Gastrocnemius medialis (tissue), 4 donors: Measurements from ENCODE around the gene RPS6KB2. TPM values are rescaled to one million over a fixed set of nuclear protein-coding genes. Genes with fewer than 3 reads are reported as not detected.

ENCODE experiments used
- ATAC-seq, 2 donors: fragments of 150-250 bp; one replicate each; pipeline ENCODE4 v1.9.1; 2016
- DNase-seq, 2 donors: peaks; one replicate each; pipeline ENCODE4 v3.0.0-alpha.2; 2019
- H3K27ac ChIP-seq, 4 donors: fragments of 200-600 bp; sonication (generic); 1 replicate in 1 of 4; 2 replicates in 3 of 4; pipeline ENCODE4 v1.5.1; 2016 to 2018; ENCODE audit warnings: mild to moderate bottlenecking in 2 of 4, moderate library complexity in 1 of 4
- H3K27me3 ChIP-seq, 3 donors: fragments of 200-600 bp; sonication (generic) in 2 of 3; 1 replicate in 1 of 3; 2 replicates in 2 of 3; pipeline versions ENCODE4 v1.5.1 to v1.6.0; 2016 to 2019; ENCODE audit warnings: mild to moderate bottlenecking in 1 of 3, moderate library complexity in 1 of 3
- H3K36me3 ChIP-seq, 2 donors: fragments of 200-600 bp; sonication (generic) in 1 of 2; one replicate each; pipeline ENCODE4 v1.5.1; 2017 to 2018
- H3K4me1 ChIP-seq, 2 donors: fragments of 200-600 bp; sonication (generic) in 1 of 2; one replicate each; pipeline ENCODE4 v1.5.1; 2016 to 2017; ENCODE audit warnings: mild to moderate bottlenecking in 2 of 2
- H3K4me3 ChIP-seq, 4 donors: fragments of 200-600 bp; sonication (generic) in 3 of 4; 1 replicate in 1 of 4; 2 replicates in 3 of 4; pipeline ENCODE4 v1.5.1; 2016 to 2019; ENCODE audit warnings: mild to moderate bottlenecking in 2 of 4
- H3K9me3 ChIP-seq, 3 donors: fragments of 200-600 bp; sonication (generic) in 2 of 3; 1 replicate in 1 of 3; 2 replicates in 2 of 3; pipeline ENCODE4 v1.5.1; 2016 to 2019
- POLR2A ChIP-seq, 2 donors: fragments of 450-650 bp; IDR thresholded peaks; one replicate each; pipeline ENCODE4 v1.6.1; 2017; ENCODE audit warnings: antibody characterized with exemption in 2 of 2, mild to moderate bottlenecking in 2 of 2, moderate library complexity in 2 of 2
- in situ Hi-C, 4 donors: fragments of 200-750 bp; cut with MboI; loops; one replicate each; pipeline versions ENCODE4 v1.15.0 to v1.8.0; 2017; ENCODE audit warnings: low sequenced_read_pairs in 4 of 4
- intact Hi-C: fragments of 100-400 bp; cut with DNase I; formaldehyde crosslinking; loops from one replicate; pipeline ENCODE4 v1.15.1; 2023; ENCODE audit warnings: low total_unique reads
- total RNA-seq, 4 donors: library from RNA; depleted of rRNA; stranded (reverse); fragments of >200 nt; gene quantifications; one replicate each; pipeline versions ENCODE4 v1.1.0 to v1.2.3, GENCODE V29; 2016
- TF ChIP-seq, protein P1 (sequence below), 5 experiments: fragments of 450-650 bp in 3 of 5; fragments of 200-600 bp in 2 of 5; sonication (generic) in 2 of 5; IDR thresholded peaks in 4 of 5; conservative IDR thresholded peaks in 1 of 5; 1 replicate in 4 of 5; 2 replicates in 1 of 5; pipeline ENCODE4 v1.5.1; 2016 to 2019; ENCODE audit warnings: antibody characterized with exemption in 5 of 5, mild to moderate bottlenecking in 3 of 5, moderate library complexity in 3 of 5

Gene RPS6KB2
- total RNA-seq, 4 donors from 2014 or later = 38.0 to 74.1 (median 39.4) TPM

DNA sequence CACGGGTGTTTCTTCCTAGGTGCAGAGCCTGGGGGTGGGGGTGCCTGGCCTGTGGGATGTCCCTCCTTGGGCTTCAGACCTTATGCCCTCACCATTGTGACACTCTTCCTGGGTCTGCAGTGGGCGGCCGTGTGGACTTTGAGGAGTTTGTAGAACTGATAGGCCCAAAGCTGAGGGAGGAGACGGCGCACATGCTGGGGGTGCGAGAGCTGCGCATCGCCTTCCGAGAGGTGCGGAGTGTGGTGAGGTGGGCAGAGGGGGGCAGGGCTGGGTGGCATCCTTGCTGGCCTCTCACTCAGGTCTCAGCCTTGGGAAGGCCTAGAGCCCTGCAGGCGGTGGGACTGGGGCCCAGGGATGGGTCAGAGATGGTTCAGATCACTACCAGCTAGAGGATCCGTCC lies 29.2 kb downstream of the RPS6KB2 start:
- in situ Hi-C loops = no loop called here
- Histone ChIP-seq H3K4me3 (no peak overlapping the region), H3K9me3 (no peaks in the 10 kb centered on the region), H3K27me3 (no peaks in the 10 kb centered on the region), H3K36me3 (no peaks in the 10 kb centered on the region), H3K27ac (no peak overlapping the region), H3K4me1 (peaks cover 0 to 7% of the 10 kb centered on the region in 2 donors)
- intact Hi-C loops = no loop called here
- DNase-seq = no peak
- no peak for TF ChIP-seq POLR2A (IDR thresholded peaks at IDR 0.05)
- TF ChIP-seq, protein P1, sequence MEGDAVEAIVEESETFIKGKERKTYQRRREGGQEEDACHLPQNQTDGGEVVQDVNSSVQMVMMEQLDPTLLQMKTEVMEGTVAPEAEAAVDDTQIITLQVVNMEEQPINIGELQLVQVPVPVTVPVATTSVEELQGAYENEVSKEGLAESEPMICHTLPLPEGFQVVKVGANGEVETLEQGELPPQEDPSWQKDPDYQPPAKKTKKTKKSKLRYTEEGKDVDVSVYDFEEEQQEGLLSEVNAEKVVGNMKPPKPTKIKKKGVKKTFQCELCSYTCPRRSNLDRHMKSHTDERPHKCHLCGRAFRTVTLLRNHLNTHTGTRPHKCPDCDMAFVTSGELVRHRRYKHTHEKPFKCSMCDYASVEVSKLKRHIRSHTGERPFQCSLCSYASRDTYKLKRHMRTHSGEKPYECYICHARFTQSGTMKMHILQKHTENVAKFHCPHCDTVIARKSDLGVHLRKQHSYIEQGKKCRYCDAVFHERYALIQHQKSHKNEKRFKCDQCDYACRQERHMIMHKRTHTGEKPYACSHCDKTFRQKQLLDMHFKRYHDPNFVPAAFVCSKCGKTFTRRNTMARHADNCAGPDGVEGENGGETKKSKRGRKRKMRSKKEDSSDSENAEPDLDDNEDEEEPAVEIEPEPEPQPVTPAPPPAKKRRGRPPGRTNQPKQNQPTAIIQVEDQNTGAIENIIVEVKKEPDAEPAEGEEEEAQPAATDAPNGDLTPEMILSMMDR (IDR thresholded peaks at IDR 0.05 in 4 of 5, conservative IDR thresholded peaks at IDR 0.05 in 1 of 5) = no peak
- no peak for ATAC-seq

DNA sequence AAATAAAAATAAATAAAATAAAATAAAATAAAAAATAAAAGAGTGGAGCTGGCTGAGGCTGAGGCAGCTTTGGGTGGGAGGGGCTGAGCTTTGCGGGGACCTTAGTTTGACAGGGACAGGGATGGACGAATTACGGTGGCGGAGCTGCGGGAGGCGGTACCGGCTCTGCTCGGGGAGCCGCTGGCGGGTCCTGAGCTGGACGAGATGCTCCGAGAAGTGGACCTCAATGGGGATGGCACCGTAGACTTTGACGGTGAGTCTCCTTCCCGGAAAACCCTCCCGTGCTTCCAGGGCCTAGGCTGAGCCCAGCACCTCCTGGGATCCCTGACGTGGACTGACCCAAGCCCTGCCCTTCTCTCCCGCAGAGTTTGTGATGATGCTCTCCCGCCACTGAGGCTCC lies 30.0 kb downstream of the RPS6KB2 start:
- ATAC-seq (no peak), DNase-seq (no peak)
- intact Hi-C loops (no loop called here), in situ Hi-C loops (no loop called here)
- TF ChIP-seq, protein P1 (IDR thresholded peaks at IDR 0.05 in 4 of 5, conservative IDR thresholded peaks at IDR 0.05 in 1 of 5) = no peak
- TF ChIP-seq POLR2A (IDR thresholded peaks at IDR 0.05) = no peak
- H3K27ac ChIP-seq = no peak overlapping the region
- H3K4me3 ChIP-seq = no peak overlapping the region
- no peaks in the 10 kb centered on the region for H3K9me3 ChIP-seq
- no peaks in the 10 kb centered on the region for H3K36me3 ChIP-seq
- H3K27me3 ChIP-seq = no peaks in the 10 kb centered on the region
- no peaks in the 10 kb centered on the region for H3K4me1 ChIP-seq

GRCh38 chr11:67463186-67463585 lies 34.9 kb downstream of the RPS6KB2 start:
- in situ Hi-C loops = no loop called here

DNA sequence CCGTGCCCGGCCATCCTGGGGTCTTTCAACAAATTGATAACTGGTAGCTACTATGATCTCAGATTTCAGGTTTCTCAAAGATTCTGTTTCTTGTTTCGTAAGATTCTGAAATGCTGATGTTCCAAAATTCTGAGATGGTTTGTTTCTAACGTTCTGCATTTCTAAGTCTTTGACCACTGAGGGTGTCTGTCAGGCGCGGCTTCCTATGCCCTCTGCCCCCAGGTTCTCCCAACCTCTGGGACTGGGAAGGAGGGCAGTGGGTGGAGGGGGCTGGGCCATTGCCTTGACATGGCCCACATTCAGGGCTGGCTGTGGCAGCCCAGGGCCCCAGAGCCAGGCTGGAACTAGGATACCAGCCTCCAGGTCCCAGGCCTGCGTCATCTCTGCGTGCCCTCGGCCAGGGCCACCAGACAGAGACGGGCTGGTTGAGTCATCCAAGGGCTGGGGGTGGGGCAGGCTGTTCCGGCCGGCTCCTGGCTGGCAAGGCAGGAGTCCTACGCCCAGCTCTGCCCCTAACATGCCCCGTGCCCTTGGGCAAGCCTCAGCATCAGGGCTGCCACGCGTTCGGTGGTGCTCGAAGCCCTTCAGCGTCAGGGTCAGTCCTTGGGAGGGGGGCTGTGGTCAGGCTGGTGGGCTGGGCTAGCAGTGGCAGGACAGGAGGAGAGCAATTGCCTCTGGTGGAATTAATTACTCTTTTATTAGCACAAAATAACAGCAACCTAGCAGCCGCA lies 35.6 kb downstream of the RPS6KB2 start:
- Histone ChIP-seq H3K36me3 (no peaks in the 10 kb centered on the region), H3K27ac (peak overlapping the region; percentile 70 to 94 (median 83)), H3K4me1 (peaks cover 15 to 20% of the 10 kb centered on the region in 2 donors), H3K9me3 (no peaks in the 10 kb centered on the region), H3K27me3 (no peaks in the 10 kb centered on the region), H3K4me3 (peak overlapping the region; percentile 51 to 67 (median 62))
- peak; percentile 23 to 48 for ATAC-seq
- intact Hi-C loops = loop anchor here (2.0 kb wide), 1 partner anchor 21 kb away; the partner anchor contains the start of gene CORO1B
- in situ Hi-C loops = no loop called here
- TF ChIP-seq, protein P1 (IDR thresholded peaks at IDR 0.05 in 4 of 5, conservative IDR thresholded peaks at IDR 0.05 in 1 of 5) = no peak
- no peak for TF ChIP-seq POLR2A (IDR thresholded peaks at IDR 0.05)
- peak; percentile 38 to 76 for DNase-seq

More at GRCh38 chr11:67463186-67463585, 34.9 kb downstream of the RPS6KB2 start:
- Histone ChIP-seq H3K4me3 (no peak overlapping the region), H3K27me3 (no peaks in the 10 kb centered on the region), H3K4me1 (peaks cover 11 to 13% of the 10 kb centered on the region in 2 donors), H3K9me3 (no peaks in the 10 kb centered on the region), H3K36me3 (no peaks in the 10 kb centered on the region), H3K27ac (peak overlapping the region in 3 of 4 donors; percentile 70 to 85 (median 81))
- intact Hi-C loops = no loop called here
- TF ChIP-seq, protein P1 (IDR thresholded peaks at IDR 0.05 in 4 of 5, conservative IDR thresholded peaks at IDR 0.05 in 1 of 5) = no peak
- no peak for TF ChIP-seq POLR2A (IDR thresholded peaks at IDR 0.05)
- no peak for ATAC-seq
- DNase-seq = no peak
